Bronchial epithelial cell (primary cell): ENCODE data around the gene ZNF555. TPM values are rescaled to one million over a fixed set of nuclear protein-coding genes. Genes with fewer than 3 reads are reported as not detected.

Experiments
- DNase-seq: peaks from one replicate; pipeline ENCODE4 v3.0.0-alpha.2; 2010; ENCODE audit warnings: low read depth
- FAIRE-seq: peaks from 2 replicates; lab custom pipeline; 2011; peaks lifted over from hg19 to GRCh38; lab: Jason Lieb, UNC
- H3K27me3 ChIP-seq: 2 replicates; pipeline ENCODE4 v1.5.1; 2011; ENCODE audit warnings: low read length; ENCODE audit not compliant: control insufficient read depth, insufficient read depth
- H3K36me3 ChIP-seq: 2 replicates; pipeline ENCODE4 v1.5.1; 2011; ENCODE audit warnings: low read length; ENCODE audit not compliant: control insufficient read depth, insufficient read depth
- H3K4me3 ChIP-seq: 2 replicates; pipeline ENCODE4 v1.5.1; 2011; ENCODE audit warnings: mild to moderate bottlenecking, low read depth, low read length, control low read depth
- total RNA-seq: library from RNA; depleted of rRNA; stranded (reverse); fragments of >200 nt; gene quantifications from 2 replicates; pipeline ENCODE4 v1.2.1, GENCODE V29; 2014
- TF ChIP-seq, protein P1 (sequence below): IDR thresholded peaks from 2 replicates; pipeline ENCODE4 v1.5.1; 2011; ENCODE audit warnings: mild to moderate bottlenecking, moderate library complexity, low read length, control low read depth, inconsistent platforms; ENCODE audit not compliant: insufficient read depth, severe bottlenecking

The ZNF555 gene
- total RNA-seq, 1 donor from 2014 or later: 4.7 TPM

DNA sequence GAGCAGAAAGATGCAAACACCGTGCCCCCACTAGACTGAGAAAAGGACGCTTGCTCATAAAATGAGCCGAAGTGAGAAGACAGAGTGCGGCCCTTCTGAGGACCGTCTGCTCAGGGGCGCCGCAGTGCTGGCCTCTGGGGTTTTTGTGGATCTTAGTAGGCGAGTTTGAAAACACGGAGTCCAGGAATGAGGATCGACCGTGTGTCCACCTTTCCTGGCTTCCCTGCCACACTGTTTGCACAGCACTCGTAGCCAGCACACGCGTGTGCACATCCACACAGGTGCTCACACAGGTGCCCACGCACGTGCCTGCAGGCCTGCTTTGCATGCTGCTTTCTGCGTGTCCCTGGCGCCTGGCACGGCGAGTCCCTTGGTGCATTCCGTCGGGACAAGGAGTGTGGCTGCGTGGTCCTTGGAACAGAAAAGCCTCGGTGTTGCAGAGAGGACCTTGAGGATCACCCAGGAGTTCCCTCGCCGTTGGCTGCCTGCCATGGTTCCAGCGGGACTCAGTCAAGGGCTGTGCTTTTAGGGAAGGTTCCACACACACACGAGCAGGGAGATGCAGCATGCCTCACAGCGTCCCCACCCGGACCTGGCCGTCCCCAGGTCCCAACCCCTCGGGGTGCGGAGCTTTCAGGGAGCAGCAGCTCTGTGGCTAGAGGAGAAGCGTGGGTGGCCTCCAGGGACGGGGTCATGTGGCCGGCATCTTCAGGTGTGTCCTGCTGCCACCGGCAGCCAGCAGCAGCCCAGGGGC, 31.7 kb upstream of the ZNF555 start:
- Histone ChIP-seq H3K36me3 (peaks cover 27% of the 10 kb centered on the region), H3K4me3 (no peak overlapping the region), H3K27me3 (no peaks in the 10 kb centered on the region)
- TF ChIP-seq, protein P1, sequence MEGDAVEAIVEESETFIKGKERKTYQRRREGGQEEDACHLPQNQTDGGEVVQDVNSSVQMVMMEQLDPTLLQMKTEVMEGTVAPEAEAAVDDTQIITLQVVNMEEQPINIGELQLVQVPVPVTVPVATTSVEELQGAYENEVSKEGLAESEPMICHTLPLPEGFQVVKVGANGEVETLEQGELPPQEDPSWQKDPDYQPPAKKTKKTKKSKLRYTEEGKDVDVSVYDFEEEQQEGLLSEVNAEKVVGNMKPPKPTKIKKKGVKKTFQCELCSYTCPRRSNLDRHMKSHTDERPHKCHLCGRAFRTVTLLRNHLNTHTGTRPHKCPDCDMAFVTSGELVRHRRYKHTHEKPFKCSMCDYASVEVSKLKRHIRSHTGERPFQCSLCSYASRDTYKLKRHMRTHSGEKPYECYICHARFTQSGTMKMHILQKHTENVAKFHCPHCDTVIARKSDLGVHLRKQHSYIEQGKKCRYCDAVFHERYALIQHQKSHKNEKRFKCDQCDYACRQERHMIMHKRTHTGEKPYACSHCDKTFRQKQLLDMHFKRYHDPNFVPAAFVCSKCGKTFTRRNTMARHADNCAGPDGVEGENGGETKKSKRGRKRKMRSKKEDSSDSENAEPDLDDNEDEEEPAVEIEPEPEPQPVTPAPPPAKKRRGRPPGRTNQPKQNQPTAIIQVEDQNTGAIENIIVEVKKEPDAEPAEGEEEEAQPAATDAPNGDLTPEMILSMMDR: no peak
- FAIRE-seq (no peak), DNase-seq (no peak)

DNA sequence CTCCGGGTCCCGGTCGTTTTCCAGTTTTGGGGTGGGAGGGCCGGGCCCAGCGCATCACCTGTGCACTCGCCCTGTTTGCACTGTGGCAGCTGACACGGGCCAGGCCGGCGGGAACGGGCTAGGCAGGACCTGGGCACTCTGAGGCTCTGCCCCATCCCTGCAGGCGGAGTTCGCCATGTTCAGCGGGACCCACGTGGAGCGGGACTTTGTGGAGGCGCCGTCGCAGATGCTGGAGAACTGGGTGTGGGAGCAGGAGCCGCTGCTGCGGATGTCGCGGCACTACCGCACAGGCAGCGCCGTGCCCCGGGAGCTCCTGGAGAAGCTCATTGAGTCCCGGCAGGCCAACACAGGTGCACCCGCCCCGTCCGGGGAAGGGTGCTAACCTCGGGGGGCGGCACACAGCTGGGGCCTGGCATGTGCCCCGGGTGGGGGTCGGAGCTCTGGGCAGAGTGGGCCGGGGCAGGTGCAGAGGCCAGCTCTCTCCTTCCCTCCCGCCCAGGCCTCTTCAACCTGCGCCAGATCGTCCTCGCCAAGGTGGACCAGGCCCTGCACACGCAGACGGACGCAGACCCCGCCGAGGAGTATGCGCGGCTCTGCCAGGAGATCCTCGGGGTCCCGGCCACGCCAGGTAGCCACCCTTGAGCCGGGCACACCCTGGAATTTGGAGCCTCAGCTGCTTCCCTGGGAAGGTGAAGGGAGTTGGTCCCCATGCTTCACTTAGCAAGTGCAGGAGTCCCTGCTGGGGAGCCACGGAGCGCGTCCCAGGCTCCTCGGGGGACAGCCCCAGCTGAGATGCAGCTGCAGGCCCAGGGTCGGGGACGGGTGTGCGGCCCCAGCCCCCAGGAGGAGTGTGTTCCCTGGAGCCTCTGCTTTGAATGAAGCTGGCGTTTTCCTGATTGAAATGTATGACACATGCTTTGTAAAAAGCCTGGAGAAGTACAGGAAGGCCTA, 30.9 kb upstream of the ZNF555 start:
- Histone ChIP-seq H3K4me3 (no peak overlapping the region), H3K27me3 (no peaks in the 10 kb centered on the region), H3K36me3 (peaks cover 27% of the 10 kb centered on the region)
- DNase-seq (no peak), FAIRE-seq (no peak)
- TF ChIP-seq, protein P1: no peak

DNA sequence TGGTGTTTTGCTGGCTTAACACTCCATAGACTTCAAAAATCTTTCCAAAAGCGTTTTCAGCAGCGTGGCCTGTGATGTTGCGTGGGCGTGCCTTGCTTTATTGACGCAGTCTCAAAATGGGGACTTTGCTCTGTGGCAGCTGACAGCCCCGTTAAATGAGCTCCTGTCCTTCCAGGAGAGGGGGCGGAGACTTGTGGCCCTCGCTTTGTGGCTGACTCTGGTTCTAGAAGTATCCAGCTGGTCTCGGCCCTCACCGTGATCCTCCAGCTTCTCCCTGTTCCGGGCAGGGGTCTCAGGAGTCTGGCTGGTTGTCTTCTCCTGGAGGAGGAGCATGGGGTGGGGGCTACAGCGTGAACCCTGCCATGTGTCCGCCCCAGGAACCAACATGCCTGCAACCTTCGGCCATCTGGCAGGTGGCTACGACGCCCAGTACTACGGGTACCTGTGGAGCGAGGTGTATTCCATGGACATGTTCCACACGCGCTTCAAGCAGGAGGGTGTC, 30.0 kb upstream of the ZNF555 start:
- H3K36me3 ChIP-seq: peaks cover 25% of the 10 kb centered on the region
- peak; percentile 7 for FAIRE-seq
- TF ChIP-seq, protein P1: no peak
- no peak overlapping the region for H3K4me3 ChIP-seq
- no peak for DNase-seq
- H3K27me3 ChIP-seq: no peaks in the 10 kb centered on the region

DNA sequence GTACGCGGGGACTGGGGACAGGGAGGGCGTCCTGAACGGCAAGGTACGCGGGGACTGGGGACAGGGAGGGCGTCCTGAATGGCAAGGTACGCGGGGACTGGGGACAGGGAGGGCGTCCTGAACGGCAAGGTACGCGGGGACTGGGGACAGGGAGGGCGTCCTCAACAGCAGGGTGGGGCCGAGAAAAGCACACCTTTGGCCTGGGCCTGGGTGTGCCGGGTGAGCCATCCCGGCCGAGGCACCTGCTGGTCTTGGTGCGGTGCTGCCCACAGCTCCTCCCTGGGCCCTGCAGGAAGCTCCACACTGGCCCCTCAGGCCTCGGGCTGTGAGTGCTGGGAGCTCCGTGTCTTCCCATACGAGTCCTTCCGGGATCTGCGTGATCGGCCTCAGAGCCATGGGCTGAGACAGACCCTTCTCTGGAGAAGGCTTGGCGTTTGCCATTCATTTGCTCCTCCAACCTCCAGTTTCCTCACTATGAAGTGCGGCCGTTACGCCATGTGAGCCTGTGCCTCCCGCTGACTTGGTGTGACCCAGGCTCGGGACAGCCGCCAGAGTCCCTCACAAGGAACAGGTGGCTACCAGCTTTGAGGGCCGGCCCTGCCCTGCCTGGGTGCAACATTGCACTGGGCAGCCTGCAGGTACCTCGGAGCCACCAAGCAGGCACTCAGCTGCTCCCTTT, 29.4 kb upstream of the ZNF555 start:
- H3K4me3 ChIP-seq: no peak overlapping the region
- TF ChIP-seq, protein P1: no peak
- peaks cover 20% of the 10 kb centered on the region for H3K36me3 ChIP-seq
- no peak for DNase-seq
- no peaks in the 10 kb centered on the region for H3K27me3 ChIP-seq
- FAIRE-seq: no peak

DNA sequence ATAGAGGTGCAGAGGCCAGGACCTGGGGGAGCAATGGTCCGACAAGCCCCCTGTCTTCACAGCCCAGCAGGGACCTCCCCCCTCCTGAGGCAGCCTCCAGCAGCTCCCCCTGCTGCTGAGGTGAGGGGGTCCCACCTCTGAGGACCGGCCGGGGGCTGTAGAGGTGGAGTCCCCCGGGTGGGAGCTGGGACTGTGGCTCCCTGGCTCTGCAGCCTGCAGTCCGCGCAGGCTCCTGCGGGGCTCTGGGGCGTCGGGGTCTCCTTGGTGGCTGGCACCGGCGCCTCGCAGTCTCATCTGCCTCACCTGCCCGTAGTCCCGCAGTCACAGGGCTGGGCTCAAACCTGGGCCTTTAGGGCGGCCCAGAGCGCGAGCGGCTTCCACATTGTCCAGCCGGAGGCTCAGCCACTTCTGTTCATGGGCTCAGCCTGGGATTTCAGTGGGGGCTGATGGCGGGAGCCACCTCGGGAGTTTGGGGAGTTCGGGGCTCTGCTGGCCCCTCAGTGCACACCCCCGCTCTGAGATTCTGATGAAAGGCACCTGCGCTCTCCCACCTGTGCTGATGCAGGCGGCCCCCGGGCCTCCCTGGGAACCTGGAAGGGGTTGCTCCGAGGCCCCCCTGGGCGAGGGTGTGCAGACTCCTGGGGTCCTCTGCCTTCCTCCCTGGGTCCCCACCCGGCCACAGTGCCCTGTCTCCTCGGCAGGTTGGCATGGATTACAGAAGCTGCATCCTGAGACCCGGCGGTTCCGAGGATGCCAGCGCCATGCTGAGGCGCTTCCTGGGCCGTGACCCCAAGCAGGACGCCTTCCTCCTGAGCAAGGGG, 28.7 kb upstream of the ZNF555 start:
- H3K4me3 ChIP-seq: no peak overlapping the region
- peaks cover 18% of the 10 kb centered on the region for H3K36me3 ChIP-seq
- no peak for DNase-seq
- TF ChIP-seq, protein P1: no peak
- H3K27me3 ChIP-seq: no peaks in the 10 kb centered on the region
- no peak for FAIRE-seq
